HUDEP-2 (cell line): ENCODE results near the gene KLF16.

Experiments
- DNase-seq, 76 experiments: peaks; one replicate each; lab custom pipeline; 2025; ENCODE audit not compliant: unreplicated experiment in 76 of 76; lab: John Stamatoyannopoulos, UW

The KLF16 gene

GRCh38 chr19:1871630-1872029, 8.3 kb upstream of the KLF16 start:
- DNase-seq: no peak

- no peak for DNase-seq
These were observed 7.8 kb upstream of the KLF16 start for GRCh38 chr19:1871140-1871597.

- DNase-seq: no peak
These were observed 5.6 kb upstream of the KLF16 start for GRCh38 chr19:1868971-1869370.

- DNase-seq: no peak
These were observed 4.0 kb upstream of the KLF16 start for GRCh38 chr19:1867349-1867724.

GRCh38 chr19:1866693-1867348, 3.4 kb upstream of the KLF16 start:
- no peak for DNase-seq

- DNase-seq: no peak
These were observed 2.0 kb upstream of the KLF16 start for GRCh38 chr19:1865172-1866010.

GRCh38 chr19:1864480-1865171, 1.2 kb upstream of the KLF16 start:
- DNase-seq: peak in 64 of 76 experiments; percentile 24 to 98 (median 74)

- DNase-seq: peak in 73 of 76 experiments; percentile 70 to 100 (median 98)
These were observed 480 bp upstream of the KLF16 start for GRCh38 chr19:1863638-1864479.

GRCh38 chr19:1862424-1863327, 703 bp downstream of the KLF16 start:
- peak in 50 of 76 experiments; percentile 21 to 87 (median 58) for DNase-seq

- DNase-seq: peak in 1 of 76 experiments; percentile 81
These were observed 1.3 kb downstream of the KLF16 start for GRCh38 chr19:1862068-1862423.

- no peak for DNase-seq
These were observed 1.8 kb downstream of the KLF16 start for GRCh38 chr19:1861599-1862031.

- peak in 11 of 76 experiments; percentile 18 to 81 (median 31) for DNase-seq
These were observed 2.4 kb downstream of the KLF16 start for GRCh38 chr19:1860821-1861598.

GRCh38 chr19:1860042-1860775, 3.2 kb downstream of the KLF16 start:
- peak in 59 of 76 experiments; percentile 26 to 85 (median 61) for DNase-seq

GRCh38 chr19:1859331-1859781, 4.0 kb downstream of the KLF16 start:
- DNase-seq: peak in 24 of 76 experiments; percentile 26 to 69 (median 48)

- peak in 58 of 76 experiments; percentile 32 to 83 (median 66) for DNase-seq
These were observed 4.8 kb downstream of the KLF16 start for GRCh38 chr19:1858412-1859081.

GRCh38 chr19:1857648-1858326, 5.6 kb downstream of the KLF16 start:
- DNase-seq: peak in 11 of 76 experiments; percentile 19 to 77 (median 44)
